NCI-H146 (cell line): Measurements from ENCODE around the gene MPHOSPH9.
"Not testable (repeated sequence)": the region's sequence is repeated elsewhere in the genome, so short reads cannot be mapped to it uniquely, and the experiment has no call there.

Experiments used
- DNase-seq: peaks from one replicate; lab custom pipeline; 2025; lab: John Stamatoyannopoulos, UW

The MPHOSPH9 gene

DNA sequence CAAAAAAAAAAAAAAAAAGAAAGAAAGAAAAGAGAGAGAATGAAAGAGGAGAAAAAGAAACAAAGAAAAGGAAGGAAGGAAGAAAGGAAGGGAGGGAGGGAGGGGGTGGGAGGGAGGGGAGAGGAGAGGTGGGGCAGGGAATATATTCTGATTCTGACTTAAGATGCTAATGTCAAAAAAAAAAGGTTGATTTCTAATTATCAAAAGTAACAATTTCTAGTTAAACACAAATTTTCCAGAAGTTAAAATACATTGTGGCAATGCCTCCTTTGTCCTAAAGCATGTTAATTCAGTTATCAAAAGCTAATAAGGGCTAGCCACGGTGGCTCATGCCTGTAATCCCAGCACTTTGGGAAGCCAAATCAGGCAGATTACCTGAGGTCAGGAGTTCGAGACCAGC lies 7.5 kb downstream of the MPHOSPH9 start:
- no peak for DNase-seq

DNA sequence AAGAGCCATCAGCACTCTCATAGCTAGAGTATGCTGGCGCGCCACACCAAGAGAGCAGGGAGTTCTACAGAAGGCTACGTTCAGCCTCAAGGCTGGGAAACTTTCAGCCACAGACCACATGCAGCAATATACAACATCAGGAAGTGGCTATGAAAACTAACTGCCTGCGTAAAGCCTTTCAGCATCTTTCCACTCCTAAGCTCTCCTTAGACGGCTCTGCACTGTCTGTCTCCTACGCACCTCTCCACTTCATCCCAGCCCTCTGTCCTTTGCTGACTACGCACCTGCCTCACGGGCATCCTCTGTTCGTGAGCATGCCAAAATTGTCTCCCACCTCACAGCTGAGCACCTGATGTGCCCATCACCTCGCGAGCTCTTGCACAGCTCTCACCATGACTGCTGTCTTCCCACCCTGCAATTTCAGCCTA lies 9.7 kb downstream of the MPHOSPH9 start:
- no peak for DNase-seq

- not testable (repeated sequence) for DNase-seq
Observed at GRCh38 chr12:123207815-123208214, 25.1 kb downstream of the MPHOSPH9 start.

GRCh38 chr12:123206794-123207193 lies 26.1 kb downstream of the MPHOSPH9 start:
- not testable (repeated sequence) for DNase-seq

GRCh38 chr12:123200414-123200813 lies 32.5 kb downstream of the MPHOSPH9 start:
- DNase-seq = no peak

DNA sequence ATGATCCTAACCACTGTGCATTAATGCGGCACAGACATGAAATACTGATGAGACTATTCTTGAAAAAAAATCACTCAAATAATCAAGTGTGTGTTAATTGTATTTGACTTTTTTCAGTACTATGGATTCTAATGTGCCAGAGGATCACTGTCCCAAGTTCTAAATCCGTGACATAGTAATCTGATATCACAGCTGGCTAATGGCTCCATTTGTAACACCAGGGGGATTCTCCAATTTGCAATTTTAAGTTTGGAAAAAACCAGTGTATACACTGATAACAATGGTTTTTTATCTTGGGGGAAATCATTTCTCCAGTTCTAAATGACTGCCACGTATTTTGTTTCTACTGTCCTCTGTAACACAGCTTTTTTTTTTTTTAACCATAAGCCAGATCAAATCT lies 33.0 kb downstream of the MPHOSPH9 start:
- DNase-seq = peak; percentile 59

DNA sequence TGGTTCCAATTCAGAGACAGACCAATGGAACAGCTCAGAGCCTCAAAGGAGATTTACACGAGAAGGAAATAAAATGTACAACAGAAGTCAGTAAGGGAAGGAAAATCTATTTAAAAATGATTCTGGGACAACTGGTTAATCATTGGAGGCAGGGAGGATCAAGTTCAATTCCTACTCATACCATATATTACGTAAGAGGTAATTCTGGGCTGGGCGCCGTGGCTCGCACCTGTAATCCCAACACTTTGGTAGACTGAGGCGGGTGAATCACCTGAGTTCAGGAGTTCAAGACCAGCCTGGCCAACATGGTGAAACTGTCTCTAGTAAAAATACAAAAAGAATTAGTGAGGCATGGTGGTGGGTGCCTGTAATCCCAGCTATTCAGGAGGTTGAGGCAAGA lies 45.3 kb downstream of the MPHOSPH9 start:
- DNase-seq = no peak

GRCh38 chr12:123180171-123180570 lies 52.8 kb downstream of the MPHOSPH9 start:
- DNase-seq = no peak

DNA sequence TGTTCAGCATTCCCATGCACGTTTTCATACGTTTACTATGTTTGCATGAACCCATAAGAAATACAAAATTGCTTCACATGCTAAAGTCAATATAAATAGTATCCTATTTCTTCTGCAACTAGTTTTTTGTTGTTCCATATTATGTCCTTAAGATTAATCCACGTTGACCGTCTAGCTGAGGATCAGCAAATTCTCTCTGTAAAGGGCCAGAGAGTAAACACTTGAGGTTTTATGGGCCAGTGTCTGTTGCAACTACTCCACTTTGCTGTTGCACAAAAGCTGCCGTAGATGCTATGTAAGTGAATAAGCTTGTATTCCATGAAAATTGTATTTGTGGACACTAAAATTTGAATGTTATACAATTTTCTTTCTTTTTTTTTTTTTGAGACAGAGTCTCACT lies 61.0 kb downstream of the MPHOSPH9 start:
- DNase-seq = no peak

DNA sequence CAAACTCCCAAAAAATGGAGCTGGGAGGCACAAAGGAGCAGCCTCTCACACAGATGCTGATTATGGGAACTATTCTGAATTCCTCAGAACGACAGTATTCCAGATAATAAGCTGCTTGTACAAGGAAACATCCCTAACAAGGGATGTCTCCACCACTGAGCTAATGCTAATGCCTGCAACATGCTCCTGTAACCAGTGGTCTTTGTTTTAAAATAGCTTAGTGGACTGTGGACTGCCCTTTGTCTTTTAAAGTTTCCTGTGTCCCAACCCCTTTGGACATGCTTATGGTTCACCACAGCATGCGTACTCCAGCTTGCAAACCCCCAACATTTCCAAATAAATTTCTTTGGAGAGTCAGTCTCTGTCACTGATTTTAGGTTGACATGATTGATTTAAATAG lies 65.6 kb downstream of the MPHOSPH9 start:
- DNase-seq = no peak

GRCh38 chr12:123165537-123165936 lies 67.4 kb downstream of the MPHOSPH9 start:
- no peak for DNase-seq

DNA sequence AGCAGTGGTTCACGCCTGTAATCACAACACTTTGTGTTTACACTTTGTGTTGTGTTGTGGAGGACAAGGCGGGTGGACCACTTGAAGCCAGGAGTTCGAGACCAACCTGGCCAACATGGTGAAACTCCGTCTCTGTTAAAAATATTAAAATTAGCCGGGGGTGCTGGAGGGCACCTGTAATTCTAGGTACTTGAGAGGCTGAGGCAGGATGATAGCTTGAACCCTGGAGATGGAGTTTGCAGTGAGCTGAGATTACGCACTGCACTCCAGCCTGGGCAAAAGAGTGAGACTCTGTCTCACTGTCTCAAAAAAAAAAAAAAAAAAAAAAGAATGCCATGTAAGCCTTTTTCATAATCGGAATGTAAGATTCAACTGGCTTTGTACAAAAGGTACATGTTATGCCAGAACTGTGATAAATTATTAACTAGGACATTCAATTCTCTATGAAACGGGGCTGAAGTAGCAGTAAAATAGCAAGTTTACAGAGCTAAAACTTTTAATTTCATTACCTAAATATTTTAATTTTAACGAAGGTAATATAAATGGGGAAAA lies 68.2 kb downstream of the MPHOSPH9 start:
- no peak for DNase-seq

DNA sequence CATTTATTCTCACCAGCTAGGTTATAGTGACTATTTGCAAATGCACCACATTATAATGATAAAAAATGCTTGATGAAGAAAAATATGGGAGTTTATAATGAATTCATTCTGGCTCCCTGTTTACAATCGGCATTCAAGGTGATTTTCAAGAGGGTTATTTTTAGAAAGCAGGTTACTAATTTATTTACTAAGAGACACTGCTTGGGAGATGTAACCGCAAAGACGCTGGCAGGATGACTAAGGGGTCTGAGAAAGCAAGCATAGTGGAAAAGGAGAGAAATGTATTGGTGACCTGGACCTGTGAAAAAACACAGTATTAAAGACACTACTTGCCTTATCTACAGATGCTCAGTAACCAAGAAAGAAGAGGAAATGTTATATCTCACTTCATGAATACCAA lies 68.7 kb downstream of the MPHOSPH9 start:
- no peak for DNase-seq

- DNase-seq = no peak
Observed at GRCh38 chr12:123163227-123163626, 69.7 kb downstream of the MPHOSPH9 start.

DNA sequence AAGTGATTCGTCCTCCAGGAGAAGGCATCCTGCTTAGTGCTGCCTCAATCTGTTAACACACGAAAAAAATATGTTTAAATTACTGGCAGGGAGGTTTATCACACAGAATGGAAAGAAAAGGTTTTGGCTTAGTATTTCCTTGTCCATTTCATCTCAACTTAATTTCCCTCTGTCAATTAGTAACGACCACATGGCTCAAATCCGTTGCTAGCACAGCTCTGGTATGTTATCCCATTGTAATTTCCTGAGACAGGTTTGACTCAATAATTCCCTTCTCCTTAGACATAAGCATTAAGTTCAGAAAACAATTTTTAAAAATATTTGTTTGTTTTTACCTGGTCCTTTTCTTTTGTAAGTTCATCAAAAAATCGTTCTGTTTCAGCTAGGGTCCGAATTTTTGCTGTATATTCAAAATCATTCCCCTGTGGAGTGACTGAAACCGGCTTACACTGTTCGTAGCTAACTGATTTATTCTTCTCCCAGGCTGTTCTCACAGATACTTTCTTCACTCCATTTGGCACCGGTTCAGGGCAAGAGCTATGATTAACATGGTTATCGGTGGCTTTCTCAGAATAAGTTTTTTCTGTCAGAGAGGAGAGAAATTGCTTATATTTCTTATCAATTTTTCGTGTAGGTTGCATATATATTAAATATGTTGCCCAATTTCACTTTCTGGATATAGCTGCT lies 72.0 kb downstream of the MPHOSPH9 start:
- no peak for DNase-seq

GRCh38 chr12:123153906-123154305 lies 79.0 kb downstream of the MPHOSPH9 start:
- no peak for DNase-seq

- no peak for DNase-seq
Observed at GRCh38 chr12:123152833-123153232, 80.1 kb downstream of the MPHOSPH9 start.

DNA sequence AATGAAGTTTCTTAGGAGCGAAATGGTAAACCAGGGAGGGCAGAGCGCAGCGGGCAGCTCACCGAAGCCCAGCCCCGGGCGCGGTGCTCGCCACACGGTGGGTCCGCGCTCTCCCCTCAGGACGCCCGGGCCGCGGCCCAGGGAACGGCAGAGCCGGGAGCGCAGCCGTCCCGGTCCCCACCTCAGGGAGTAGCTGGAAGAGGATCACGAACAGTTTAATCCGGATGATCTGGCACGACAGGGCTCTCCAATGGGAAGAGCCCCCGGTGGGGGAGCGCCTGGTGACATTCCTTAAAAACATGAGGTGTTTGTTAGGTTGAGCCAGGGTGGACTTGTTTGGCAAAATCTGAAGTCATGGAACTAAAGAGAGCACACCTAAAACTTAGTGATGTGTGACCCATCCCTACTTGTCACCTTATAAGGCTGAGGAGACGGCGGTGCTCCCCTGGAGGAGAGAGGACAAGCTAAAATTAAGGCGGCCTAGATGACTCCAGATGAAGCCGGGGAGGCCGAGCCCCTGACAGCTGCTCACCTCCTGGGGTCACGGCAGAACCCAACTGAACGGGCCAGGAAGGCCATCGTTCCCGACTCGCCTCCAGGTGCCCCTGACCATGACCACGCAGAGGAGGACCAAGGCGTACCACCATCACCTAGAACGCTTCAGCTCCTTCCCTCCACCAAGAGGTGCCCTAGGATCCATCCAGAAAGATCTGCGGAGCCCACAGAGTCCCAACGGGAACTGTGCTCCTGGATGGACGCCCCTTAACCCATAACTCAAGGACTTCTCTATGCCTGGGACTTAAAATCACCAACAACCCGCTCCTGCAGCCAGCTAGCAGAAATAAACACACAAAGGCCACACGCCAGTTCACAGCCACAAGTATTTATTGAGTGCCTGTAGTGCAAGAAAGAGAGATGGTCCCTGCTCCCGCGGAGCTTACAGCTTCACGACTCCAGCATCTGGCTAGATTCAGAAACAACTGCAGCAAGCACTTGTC lies 81.2 kb downstream of the MPHOSPH9 start:
- peak; percentile 21 for DNase-seq

- peak; percentile 56 for DNase-seq
Observed at GRCh38 chr12:123150744-123151456, 82.0 kb downstream of the MPHOSPH9 start, which contains the start of gene PITPNM2. TSS of gene PITPNM2 (minus strand) at chr12:123151090. CDS start at chr12:123034590, 116,500 bp downstream.

- peak; percentile 36 for DNase-seq
Observed at GRCh38 chr12:123150275-123150743, 82.6 kb downstream of the MPHOSPH9 start.

DNA sequence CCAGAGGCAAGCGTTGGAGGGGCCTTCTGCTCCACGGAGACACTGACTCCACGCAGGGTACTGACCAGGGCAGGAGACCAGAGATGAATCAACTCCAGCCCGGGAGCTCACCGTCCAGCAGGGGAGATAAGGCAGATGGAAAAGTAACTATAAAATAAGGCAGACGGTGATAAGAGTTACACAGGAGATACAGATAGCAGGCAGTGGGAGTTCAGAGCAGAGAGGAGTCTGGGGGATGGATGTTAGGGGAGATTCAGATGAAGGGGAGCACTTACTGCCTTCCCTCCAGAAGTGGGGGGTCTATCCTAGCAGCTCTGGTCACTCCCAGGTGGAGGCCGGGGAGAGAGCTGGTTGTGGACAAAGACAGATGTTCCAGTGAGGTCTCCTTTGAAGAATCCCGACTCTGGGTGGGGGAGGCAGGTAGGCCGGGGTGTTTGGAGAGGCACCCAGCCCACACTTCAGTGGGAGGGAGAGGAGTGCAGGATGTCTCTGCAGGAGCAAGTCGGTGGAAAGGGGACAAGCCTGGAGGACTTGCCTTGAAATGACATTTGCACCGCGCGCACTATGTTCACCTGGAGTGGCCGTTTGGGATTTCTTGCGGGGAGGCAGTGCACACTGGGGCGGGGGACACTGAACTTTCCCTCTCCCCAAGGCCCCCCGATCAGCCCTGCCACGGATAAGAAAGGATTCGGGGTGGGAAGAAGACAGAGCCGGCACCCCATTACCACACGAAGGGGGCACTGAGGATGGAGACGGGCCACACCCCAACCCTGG lies 83.3 kb downstream of the MPHOSPH9 start:
- DNase-seq = peak; percentile 13
